ENCODE measurements around the gene C19orf47. TPM values are rescaled to one million over a fixed set of nuclear protein-coding genes. Genes with fewer than 3 reads are reported as not detected.

Gene C19orf47
- total RNA-seq, 1 donor from 2014 or later = 16.1 TPM

GRCh38 chr19:40360708-40361241 is 12.6 kb upstream of the C19orf47 start:
- H3K9me3 ChIP-seq = no peaks in the 10 kb centered on the region
- peaks cover 3% of the 10 kb centered on the region for H3K36me3 ChIP-seq
- TF ChIP-seq, protein P1, sequence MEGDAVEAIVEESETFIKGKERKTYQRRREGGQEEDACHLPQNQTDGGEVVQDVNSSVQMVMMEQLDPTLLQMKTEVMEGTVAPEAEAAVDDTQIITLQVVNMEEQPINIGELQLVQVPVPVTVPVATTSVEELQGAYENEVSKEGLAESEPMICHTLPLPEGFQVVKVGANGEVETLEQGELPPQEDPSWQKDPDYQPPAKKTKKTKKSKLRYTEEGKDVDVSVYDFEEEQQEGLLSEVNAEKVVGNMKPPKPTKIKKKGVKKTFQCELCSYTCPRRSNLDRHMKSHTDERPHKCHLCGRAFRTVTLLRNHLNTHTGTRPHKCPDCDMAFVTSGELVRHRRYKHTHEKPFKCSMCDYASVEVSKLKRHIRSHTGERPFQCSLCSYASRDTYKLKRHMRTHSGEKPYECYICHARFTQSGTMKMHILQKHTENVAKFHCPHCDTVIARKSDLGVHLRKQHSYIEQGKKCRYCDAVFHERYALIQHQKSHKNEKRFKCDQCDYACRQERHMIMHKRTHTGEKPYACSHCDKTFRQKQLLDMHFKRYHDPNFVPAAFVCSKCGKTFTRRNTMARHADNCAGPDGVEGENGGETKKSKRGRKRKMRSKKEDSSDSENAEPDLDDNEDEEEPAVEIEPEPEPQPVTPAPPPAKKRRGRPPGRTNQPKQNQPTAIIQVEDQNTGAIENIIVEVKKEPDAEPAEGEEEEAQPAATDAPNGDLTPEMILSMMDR (IDR thresholded peaks at IDR 0.05) = no peak
- intact Hi-C loops (cut with DNase I) = no loop called here
- H3K4me3 ChIP-seq = no peak overlapping the region
- H3K27ac ChIP-seq = peak overlapping the region; percentile 7
- peaks cover 11% of the 10 kb centered on the region for H3K4me1 ChIP-seq
- no peak for DNase-seq
- peak; percentile 44 for ATAC-seq
- H3K27me3 ChIP-seq = no peaks in the 10 kb centered on the region

DNA sequence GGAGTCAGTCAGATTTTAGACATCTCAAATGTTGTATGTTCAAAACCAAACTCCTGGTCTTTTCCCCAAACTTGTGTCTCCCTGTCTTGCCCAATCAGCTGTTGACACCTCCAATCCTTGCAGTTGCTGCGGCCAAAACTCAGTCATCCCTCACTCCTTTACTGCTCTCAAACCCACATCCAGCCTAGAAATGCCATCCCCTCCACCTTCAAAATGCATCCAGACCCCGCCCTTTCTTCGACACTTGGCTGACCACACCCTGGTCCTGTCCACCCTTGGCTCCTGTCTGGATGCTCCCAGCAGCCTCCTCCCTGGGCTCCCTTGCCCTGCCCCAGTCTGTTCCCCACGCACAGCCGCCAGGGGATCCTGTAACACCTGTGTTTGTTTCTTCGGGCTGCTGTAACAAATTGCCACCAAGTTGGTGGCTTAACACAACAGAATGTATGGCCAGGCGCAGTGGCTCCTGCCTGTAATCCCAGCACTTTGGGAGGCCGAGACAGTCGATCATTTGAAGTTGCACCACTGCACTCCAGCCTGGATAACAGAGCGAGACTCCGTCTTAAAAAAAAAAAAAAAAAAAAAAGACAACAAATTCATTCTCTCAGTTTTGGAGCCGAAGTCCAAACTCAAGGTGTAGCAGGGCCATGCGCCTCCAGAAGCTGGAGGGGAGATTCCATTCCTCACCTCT is 12.0 kb upstream of the C19orf47 start:
- peaks cover 3% of the 10 kb centered on the region for H3K36me3 ChIP-seq
- intact Hi-C loops (cut with DNase I) = no loop called here
- peaks cover 11% of the 10 kb centered on the region for H3K4me1 ChIP-seq
- ATAC-seq = no peak
- no peak overlapping the region for H3K4me3 ChIP-seq
- H3K9me3 ChIP-seq = no peaks in the 10 kb centered on the region
- TF ChIP-seq, protein P1 (IDR thresholded peaks at IDR 0.05) = no peak
- DNase-seq = no peak
- no peaks in the 10 kb centered on the region for H3K27me3 ChIP-seq
- no peak overlapping the region for H3K27ac ChIP-seq

GRCh38 chr19:40358773-40359172 is 10.6 kb upstream of the C19orf47 start:
- Histone ChIP-seq H3K9me3 (no peaks in the 10 kb centered on the region), H3K36me3 (peaks cover 3% of the 10 kb centered on the region), H3K4me1 (peaks cover 8% of the 10 kb centered on the region), H3K27ac (no peak overlapping the region), H3K4me3 (no peak overlapping the region), H3K27me3 (no peaks in the 10 kb centered on the region)
- TF ChIP-seq, protein P1 (IDR thresholded peaks at IDR 0.05) = no peak
- ATAC-seq = peak; percentile 80
- intact Hi-C loops (cut with DNase I) = no loop called here
- DNase-seq = no peak

GRCh38 chr19:40357640-40358039 is 9.4 kb upstream of the C19orf47 start:
- intact Hi-C loops (cut with DNase I) = no loop called here
- no peak for DNase-seq
- Histone ChIP-seq H3K27ac (no peak overlapping the region), H3K36me3 (peaks cover 3% of the 10 kb centered on the region), H3K4me1 (peaks cover 2% of the 10 kb centered on the region), H3K27me3 (no peaks in the 10 kb centered on the region), H3K4me3 (no peak overlapping the region), H3K9me3 (no peaks in the 10 kb centered on the region)
- no peak for ATAC-seq
- TF ChIP-seq, protein P1 (IDR thresholded peaks at IDR 0.05) = no peak

GRCh38 chr19:40356681-40357595 is 8.7 kb upstream of the C19orf47 start:
- no peak overlapping the region for H3K27ac ChIP-seq
- H3K36me3 ChIP-seq = peaks cover 3% of the 10 kb centered on the region
- no peak for ATAC-seq
- DNase-seq = no peak
- no peak overlapping the region for H3K4me3 ChIP-seq
- intact Hi-C loops (cut with DNase I) = no loop called here
- peaks cover 2% of the 10 kb centered on the region for H3K4me1 ChIP-seq
- TF ChIP-seq, protein P1 (IDR thresholded peaks at IDR 0.05) = no peak
- H3K9me3 ChIP-seq = no peaks in the 10 kb centered on the region
- H3K27me3 ChIP-seq = no peaks in the 10 kb centered on the region

Measured in upper lobe of right lung (tissue), 1 donor.